ENCODE results near the gene CASQ1. TPM values are rescaled to one million over a fixed set of nuclear protein-coding genes. Genes with fewer than 3 reads are reported as not detected.

Gene CASQ1
- total RNA-seq, 4 donors from 2014 or later = 2.9 to 4.9 (median 4.6) TPM

DNA sequence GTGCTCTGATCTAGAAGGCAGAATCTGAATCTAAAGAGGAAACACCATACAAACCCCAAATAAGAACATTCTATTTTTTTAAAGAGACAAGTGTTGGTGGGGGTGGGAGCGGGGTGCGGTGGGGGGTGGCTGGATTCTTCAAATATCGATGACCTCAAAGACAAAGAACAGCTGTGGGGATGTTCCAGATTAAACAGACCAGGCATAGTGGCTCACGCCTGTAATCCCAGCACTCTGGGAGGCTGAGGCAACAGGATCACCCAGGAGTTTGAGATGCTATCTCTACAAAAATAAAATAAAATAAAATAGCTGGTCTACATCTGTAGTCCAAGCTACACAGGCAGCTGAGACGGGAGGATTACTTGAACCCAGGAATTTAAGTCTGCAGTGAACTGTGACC, 34.0 kb upstream of the CASQ1 start:
- TF ChIP-seq POLR2A (IDR thresholded peaks at IDR 0.05; ENCODE audit: low read depth) = no peak
- TF ChIP-seq, protein P1, sequence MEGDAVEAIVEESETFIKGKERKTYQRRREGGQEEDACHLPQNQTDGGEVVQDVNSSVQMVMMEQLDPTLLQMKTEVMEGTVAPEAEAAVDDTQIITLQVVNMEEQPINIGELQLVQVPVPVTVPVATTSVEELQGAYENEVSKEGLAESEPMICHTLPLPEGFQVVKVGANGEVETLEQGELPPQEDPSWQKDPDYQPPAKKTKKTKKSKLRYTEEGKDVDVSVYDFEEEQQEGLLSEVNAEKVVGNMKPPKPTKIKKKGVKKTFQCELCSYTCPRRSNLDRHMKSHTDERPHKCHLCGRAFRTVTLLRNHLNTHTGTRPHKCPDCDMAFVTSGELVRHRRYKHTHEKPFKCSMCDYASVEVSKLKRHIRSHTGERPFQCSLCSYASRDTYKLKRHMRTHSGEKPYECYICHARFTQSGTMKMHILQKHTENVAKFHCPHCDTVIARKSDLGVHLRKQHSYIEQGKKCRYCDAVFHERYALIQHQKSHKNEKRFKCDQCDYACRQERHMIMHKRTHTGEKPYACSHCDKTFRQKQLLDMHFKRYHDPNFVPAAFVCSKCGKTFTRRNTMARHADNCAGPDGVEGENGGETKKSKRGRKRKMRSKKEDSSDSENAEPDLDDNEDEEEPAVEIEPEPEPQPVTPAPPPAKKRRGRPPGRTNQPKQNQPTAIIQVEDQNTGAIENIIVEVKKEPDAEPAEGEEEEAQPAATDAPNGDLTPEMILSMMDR (IDR thresholded peaks at IDR 0.05) = no peak
- no peak for TF ChIP-seq POLR2AphosphoS5 (IDR thresholded peaks at IDR 0.05)
- TF ChIP-seq EP300 (IDR thresholded peaks at IDR 0.05) = no peak
- WGBS = 76% methylated on average over 5 of the region's 5 CpGs
- H3K36me3 ChIP-seq = no peaks in the 10 kb centered on the region
- no peaks in the 10 kb centered on the region for H3K27me3 ChIP-seq
- H3K4me3 ChIP-seq = no peak overlapping the region
- H3K4me1 ChIP-seq = no peaks in the 10 kb centered on the region
- no peak overlapping the region for H3K27ac ChIP-seq (replicated peaks in 1 of 4)
- no peaks in the 10 kb centered on the region for H3K9me3 ChIP-seq
- intact Hi-C loops (cut with DNase I) = no loop called here
- DNase-seq (ENCODE audit: extremely low spot score) = no peak

GRCh38 chr1:160157174-160157573, 33.2 kb upstream of the CASQ1 start:
- Histone ChIP-seq H3K36me3 (no peaks in the 10 kb centered on the region), H3K4me3 (no peak overlapping the region), H3K27ac (replicated peaks in 1 of 4) (no peak overlapping the region), H3K9me3 (no peaks in the 10 kb centered on the region), H3K4me1 (no peaks in the 10 kb centered on the region), H3K27me3 (no peaks in the 10 kb centered on the region)
- TF ChIP-seq POLR2AphosphoS5 (IDR thresholded peaks at IDR 0.05) (no peak), EP300 (IDR thresholded peaks at IDR 0.05) (no peak), POLR2A (IDR thresholded peaks at IDR 0.05; ENCODE audit: low read depth) (no peak)
- TF ChIP-seq, protein P1 (IDR thresholded peaks at IDR 0.05) = no peak
- WGBS = 80% methylated on average over 4 of the region's 4 CpGs
- intact Hi-C loops (cut with DNase I) = no loop called here
- DNase-seq (ENCODE audit: extremely low spot score) = no peak

DNA sequence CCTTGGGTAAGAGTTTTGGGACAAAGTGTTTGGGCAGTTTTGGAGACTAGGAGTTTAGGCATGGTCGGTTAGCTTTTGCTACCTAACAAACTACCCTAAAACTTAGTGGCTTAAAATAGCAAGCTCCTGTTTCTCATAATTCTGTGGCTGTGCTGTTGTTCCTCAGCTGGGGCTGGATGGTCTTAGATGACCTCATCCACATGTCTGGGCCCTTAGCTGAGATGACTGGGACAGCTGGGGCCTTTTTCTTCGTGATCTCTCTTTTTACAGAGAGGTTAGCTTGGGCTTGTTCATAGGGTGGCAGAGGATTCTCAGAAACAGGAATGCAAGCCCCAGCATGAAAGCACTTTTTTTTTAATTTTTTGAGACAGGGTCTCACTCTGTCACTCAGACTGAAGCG, 32.3 kb upstream of the CASQ1 start:
- Histone ChIP-seq H3K27me3 (no peaks in the 10 kb centered on the region), H3K4me3 (no peak overlapping the region), H3K4me1 (no peaks in the 10 kb centered on the region), H3K36me3 (no peaks in the 10 kb centered on the region), H3K9me3 (no peaks in the 10 kb centered on the region), H3K27ac (replicated peaks in 1 of 4) (no peak overlapping the region)
- intact Hi-C loops (cut with DNase I) = no loop called here
- no peak for DNase-seq (ENCODE audit: extremely low spot score)
- WGBS = 74% methylated on average over 3 of the region's 3 CpGs
- TF ChIP-seq POLR2AphosphoS5 (IDR thresholded peaks at IDR 0.05) = no peak
- TF ChIP-seq POLR2A (IDR thresholded peaks at IDR 0.05; ENCODE audit: low read depth) = no peak
- TF ChIP-seq, protein P1 (IDR thresholded peaks at IDR 0.05) = no peak
- TF ChIP-seq EP300 (IDR thresholded peaks at IDR 0.05) = no peak

DNA sequence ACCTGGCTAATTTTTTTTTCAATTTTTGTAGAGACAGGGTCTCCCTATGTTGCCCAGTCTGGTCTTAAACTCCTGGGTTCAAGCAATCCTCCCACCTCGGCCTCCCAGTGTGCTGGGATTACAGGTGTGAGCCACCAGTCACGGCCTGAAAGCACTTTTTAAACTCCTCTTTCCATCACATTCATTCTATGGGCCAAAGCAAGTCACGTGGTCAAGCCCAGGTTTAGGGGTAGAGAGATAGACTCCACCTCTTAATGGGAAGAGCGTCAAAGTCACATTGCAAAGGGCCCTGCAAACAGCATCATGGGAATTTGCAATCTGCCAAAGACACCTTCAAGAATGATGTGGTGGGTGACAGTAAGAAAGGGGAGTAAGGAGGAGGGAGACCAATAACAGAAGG, 31.8 kb upstream of the CASQ1 start:
- H3K4me3 ChIP-seq = no peak overlapping the region
- TF ChIP-seq POLR2A (IDR thresholded peaks at IDR 0.05; ENCODE audit: low read depth) = no peak
- no peak for TF ChIP-seq EP300 (IDR thresholded peaks at IDR 0.05)
- no peak for TF ChIP-seq POLR2AphosphoS5 (IDR thresholded peaks at IDR 0.05)
- TF ChIP-seq, protein P1 (IDR thresholded peaks at IDR 0.05) = no peak
- no peaks in the 10 kb centered on the region for H3K27me3 ChIP-seq
- H3K9me3 ChIP-seq = no peaks in the 10 kb centered on the region
- no peak overlapping the region for H3K27ac ChIP-seq (replicated peaks in 1 of 4)
- no peak for DNase-seq (ENCODE audit: extremely low spot score)
- no peaks in the 10 kb centered on the region for H3K4me1 ChIP-seq
- intact Hi-C loops (cut with DNase I) = no loop called here
- WGBS = 90% methylated on average over 4 of the region's 4 CpGs
- H3K36me3 ChIP-seq = no peaks in the 10 kb centered on the region

DNA sequence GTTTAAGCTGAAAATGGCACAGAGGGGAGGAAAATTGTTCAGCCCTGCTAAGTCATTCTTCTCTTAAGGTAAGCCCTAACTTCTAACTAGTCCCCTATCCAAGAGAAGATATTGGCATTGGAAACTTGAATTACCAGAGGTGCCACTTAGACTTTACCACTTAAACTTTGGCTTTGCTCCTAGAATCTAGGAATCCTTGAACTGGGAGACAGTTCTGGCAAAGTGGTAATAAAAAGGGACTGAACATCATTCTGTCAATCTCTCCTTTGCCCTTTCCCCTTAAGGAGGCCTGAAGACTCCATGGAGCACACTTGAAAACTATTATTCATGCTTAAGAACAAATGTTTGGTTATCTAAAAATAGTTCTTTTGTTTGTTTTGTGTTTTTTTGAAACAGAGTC, 30.5 kb upstream of the CASQ1 start:
- Histone ChIP-seq H3K4me1 (no peaks in the 10 kb centered on the region), H3K4me3 (no peak overlapping the region), H3K27ac (replicated peaks in 1 of 4) (no peak overlapping the region), H3K27me3 (no peaks in the 10 kb centered on the region), H3K9me3 (no peaks in the 10 kb centered on the region), H3K36me3 (no peaks in the 10 kb centered on the region)
- no peak for DNase-seq (ENCODE audit: extremely low spot score)
- intact Hi-C loops (cut with DNase I) = no loop called here
- TF ChIP-seq EP300 (IDR thresholded peaks at IDR 0.05) (no peak), POLR2AphosphoS5 (IDR thresholded peaks at IDR 0.05) (no peak), POLR2A (IDR thresholded peaks at IDR 0.05; ENCODE audit: low read depth) (no peak)
- TF ChIP-seq, protein P1 (IDR thresholded peaks at IDR 0.05) = no peak

All from esophagus muscularis mucosa (tissue), 4 donors.